Astrocyte of the cerebellum (primary cell): ENCODE results near the gene NDUFB2.
"Not testable (repeated sequence)": the region's sequence is repeated elsewhere in the genome, so short reads cannot be mapped to it uniquely, and the experiment has no call there.

Experiments used
- DNase-seq: peaks from one replicate; pipeline ENCODE4 v3.0.0-alpha.2; 2011; ENCODE audit warnings: low read depth
- H3K4me3 ChIP-seq: 2 replicates; pipeline ENCODE4 v1.5.1; 2011; ENCODE audit warnings: mild to moderate bottlenecking, low read depth, low read length, moderate library complexity
- CTCF ChIP-seq: IDR thresholded peaks from 2 replicates; pipeline ENCODE4 v1.5.1; 2012; ENCODE audit warnings: low read length, low read depth, moderate library complexity, mild to moderate bottlenecking; ENCODE audit errors: missing control alignments
- in situ Hi-C: cut with HindIII; loops from 2 replicates; pipeline ENCODE4 v1.10.0; 2017; ENCODE audit warnings: low sequenced_read_pairs

Gene NDUFB2

DNA sequence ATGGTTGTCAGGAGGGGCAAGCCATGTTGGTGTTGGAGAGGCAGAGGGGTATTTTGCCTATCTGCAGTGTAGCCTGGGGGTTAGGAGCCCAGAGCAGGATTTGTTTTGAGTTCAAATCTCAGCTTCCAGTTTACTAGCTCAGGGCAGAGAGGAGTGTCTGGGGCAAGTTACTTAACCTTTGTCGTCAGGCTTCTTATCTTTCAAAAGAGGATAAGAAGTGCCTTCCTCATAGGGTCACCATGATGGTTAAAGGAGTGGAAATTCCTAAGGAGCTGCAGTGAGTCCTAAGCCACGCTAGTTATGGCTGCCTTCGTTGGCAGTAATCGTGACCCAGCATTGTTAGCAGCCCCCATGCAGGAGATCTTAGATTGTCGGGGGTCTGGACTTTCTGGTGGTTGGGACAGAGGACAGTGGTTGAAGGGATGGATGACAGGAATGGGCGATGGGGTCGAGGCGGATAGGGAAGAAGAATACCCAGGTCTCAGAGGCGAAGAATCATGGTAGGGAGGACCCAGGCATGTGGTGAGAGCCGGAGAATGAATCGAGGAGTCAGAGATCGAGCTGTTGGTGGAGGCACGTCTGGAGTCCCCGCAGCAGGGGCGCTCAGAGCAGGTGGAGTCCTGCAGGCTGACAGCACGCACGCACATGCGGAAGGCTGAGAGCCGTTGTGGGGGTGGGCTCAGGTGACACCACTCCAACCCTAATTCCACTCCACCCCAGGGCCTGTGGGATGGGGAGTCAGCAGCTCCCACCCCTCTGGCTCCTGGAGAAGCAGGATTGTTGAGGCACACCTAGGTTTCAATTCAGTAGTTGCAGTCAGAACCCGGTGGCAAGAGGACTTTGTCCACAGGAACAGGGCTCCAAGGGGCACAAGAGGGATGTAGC lies 12.2 kb upstream of the NDUFB2 start:
- DNase-seq, result no peak
- in situ Hi-C loops, result no loop called here
- TF ChIP-seq CTCF, result no peak
- no peak overlapping the region for H3K4me3 ChIP-seq

- no peak overlapping the region for H3K4me3 ChIP-seq
- in situ Hi-C loops, result no loop called here
- TF ChIP-seq CTCF, result no peak
- no peak for DNase-seq
Observed at GRCh38 chr7:140685407-140686087, 11.0 kb upstream of the NDUFB2 start.

- no peak overlapping the region for H3K4me3 ChIP-seq
- in situ Hi-C loops, result no loop called here
- no peak for DNase-seq
- TF ChIP-seq CTCF, result no peak
Observed at GRCh38 chr7:140686921-140687320, 9.6 kb upstream of the NDUFB2 start.

GRCh38 chr7:140688341-140688740 lies 8.2 kb upstream of the NDUFB2 start:
- in situ Hi-C loops, result no loop called here
- H3K4me3 ChIP-seq, result no peak overlapping the region
- DNase-seq, result no peak

DNA sequence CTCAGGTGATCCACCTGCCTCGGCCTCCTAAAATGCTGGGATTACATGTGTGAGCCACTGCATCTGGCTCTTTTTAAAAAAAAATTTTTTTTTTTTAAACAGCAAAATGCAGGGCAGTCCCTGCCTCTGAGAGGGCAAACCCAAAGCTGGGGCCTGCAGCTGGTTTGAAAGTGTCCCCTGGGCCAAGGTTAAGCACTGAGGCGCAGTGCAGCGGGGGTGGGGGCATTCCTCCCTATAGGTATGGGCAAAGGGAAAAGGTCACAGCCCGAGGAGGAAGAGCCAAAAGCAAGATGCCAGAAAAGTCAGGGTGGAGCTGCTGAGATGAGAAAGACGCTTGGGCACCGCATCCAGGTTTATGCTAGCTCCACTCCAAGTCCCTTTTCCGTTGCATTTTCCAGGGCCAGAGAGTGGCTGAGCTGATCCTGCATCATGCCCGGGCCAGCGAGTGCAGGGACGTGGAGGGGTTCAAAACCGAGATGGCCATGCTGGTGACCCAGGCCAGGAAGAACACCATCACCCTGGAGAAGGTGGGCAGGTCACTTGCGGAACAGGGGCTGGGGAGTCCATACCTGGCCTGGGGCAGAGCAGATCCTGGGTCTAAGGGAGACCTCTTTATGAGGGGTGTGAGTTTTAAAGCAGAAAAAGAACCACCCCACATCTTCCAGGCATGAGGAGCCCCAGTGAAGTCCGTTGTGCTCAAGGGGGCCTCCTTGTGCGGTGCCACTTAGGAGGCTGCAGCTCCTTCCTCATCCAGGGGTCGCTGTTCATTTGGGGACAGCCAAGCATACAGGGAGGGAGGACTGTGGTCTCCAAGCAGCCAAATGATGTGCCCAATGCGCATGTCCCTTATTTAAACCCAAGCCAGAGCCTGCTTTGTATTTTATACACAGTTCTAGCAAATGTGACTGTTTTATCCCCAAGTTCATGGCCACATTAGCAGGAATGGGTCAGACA lies 7.0 kb upstream of the NDUFB2 start:
- in situ Hi-C loops, result no loop called here
- no peak overlapping the region for H3K4me3 ChIP-seq
- TF ChIP-seq CTCF, result no peak
- no peak for DNase-seq

More at GRCh38 chr7:140688341-140688740, 8.2 kb upstream of the NDUFB2 start:
- TF ChIP-seq CTCF, result no peak

DNA sequence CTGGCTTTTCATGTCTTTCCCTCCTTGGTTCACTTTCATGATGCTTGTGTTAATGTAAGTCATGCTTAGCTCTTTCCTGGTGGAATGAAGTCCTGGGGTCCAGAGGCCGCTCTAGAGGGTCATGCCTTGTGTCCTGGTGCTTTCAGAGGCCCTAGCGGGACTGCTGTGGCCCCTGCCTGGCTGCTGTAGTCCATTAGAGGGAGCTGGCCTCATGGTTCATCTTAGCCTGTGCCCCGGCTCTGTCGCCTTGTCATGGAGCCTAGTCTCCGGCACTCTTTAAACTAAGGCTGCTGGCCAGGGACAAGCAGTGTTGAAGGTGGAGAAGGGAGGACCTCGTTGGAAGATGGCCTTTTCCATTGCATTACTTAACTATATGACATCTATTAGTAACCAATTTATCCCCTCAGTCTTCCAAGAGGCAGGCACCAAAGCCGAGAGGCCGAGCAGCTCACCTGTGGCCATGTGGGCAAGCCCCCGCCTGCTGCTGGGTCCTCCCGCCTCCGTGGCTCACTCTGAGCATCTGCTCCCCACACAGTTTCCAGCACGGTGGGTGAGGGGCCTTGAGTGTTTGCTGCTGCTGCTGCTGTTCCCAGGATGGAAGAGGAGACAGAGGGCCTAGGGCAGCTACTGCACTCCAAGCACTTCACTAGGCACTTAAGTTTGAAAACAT lies 5.0 kb upstream of the NDUFB2 start:
- no peak overlapping the region for H3K4me3 ChIP-seq
- no peak for TF ChIP-seq CTCF
- in situ Hi-C loops, result no loop called here
- no peak for DNase-seq

DNA sequence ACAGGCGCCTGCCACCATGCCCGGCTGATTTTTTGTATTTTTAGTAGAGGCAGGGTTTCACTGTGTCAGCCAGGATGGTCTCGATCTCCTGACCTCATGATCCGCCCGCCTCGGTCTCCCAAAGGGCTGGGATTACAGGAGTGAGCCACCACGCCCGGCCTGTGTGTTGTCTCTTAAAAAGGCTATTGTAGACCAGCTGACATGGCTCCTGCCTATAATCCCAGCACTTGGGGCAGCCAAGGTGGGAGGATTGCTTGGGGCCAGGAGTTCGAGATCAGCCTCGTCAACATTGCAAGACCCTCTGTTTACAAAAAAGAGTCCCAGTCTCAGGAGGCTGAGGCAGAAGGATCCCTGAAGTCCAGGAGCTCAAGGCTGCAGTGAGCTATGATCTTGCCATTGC lies 2.7 kb upstream of the NDUFB2 start:
- in situ Hi-C loops, result not testable (repeated sequence)

More for the DNA sequence above, 2.7 kb upstream of the NDUFB2 start:
- not testable (repeated sequence) for H3K4me3 ChIP-seq, DNase-seq
